Erythroblast (primary cell): ENCODE measurements around the gene IQCN.

ENCODE experiments used
- GATA1 ChIP-seq: IDR thresholded peaks from 2 replicates; pipeline ENCODE4 v1.6.1; 2011; ENCODE audit warnings: low read depth, mild to moderate bottlenecking, control low read depth, low read length, moderate library complexity
- POLR2A ChIP-seq: IDR thresholded peaks from 2 replicates; pipeline ENCODE4 v1.6.1; 2011; ENCODE audit warnings: mild to moderate bottlenecking, low read length

- peak; percentile 84 for TF ChIP-seq POLR2A
- no peak for TF ChIP-seq GATA1
These were observed 48.7 kb upstream of the IQCN start, which contains the start of gene LSM4 for GRCh38 chr19:18322759-18323460.
